Pancreas (tissue), 10 donors: ENCODE data around the gene CTR9. TPM values are rescaled to one million over a fixed set of nuclear protein-coding genes. Genes with fewer than 3 reads are reported as not detected.

Experiments used
- ATAC-seq, 4 donors: fragments of 200-7000 bp; cut with Tn5 transposase; one replicate each; pipeline versions ENCODE4 v1.8.0 to v1.9.1; 2020; ENCODE audit warnings: mild to moderate bottlenecking in 4 of 4, moderate library complexity in 4 of 4
- DNase-seq, 6 donors: peaks; one replicate each; pipeline ENCODE4 v3.0.0-alpha.2; 2020
- FAIRE-seq: peaks from 2 replicates; lab custom pipeline; 2012; peaks lifted over from hg19 to GRCh38; lab: Jason Lieb, UNC
- H3K27ac ChIP-seq, 4 donors: fragments of 200-600 bp; sonication (generic); 1 replicate in 3 of 4; 2 replicates in 1 of 4; pipeline versions ENCODE4 v1.5.0 to v1.8.0; 2020
- H3K27me3 ChIP-seq, 4 donors: fragments of 200-600 bp; one replicate each; pipeline ENCODE4 v1.8.0; 2021
- H3K36me3 ChIP-seq, 3 donors: fragments of 200-600 bp; sonication (generic) in 1 of 3; one replicate each; pipeline versions ENCODE4 v1.5.0 to v1.8.0; 2020 to 2021
- H3K4me1 ChIP-seq, 3 donors: fragments of 200-600 bp; one replicate each; pipeline ENCODE4 v1.8.0; 2021
- H3K4me3 ChIP-seq, 4 donors: fragments of 200-600 bp; sonication (generic) in 2 of 4; one replicate each; pipeline versions ENCODE4 v1.5.0 to v1.8.0; 2020 to 2021
- H3K9me3 ChIP-seq, 4 donors: fragments of 200-600 bp; one replicate each; pipeline ENCODE4 v1.8.0; 2021
- CTCF ChIP-seq, 4 donors: fragments of 200-600 bp; sonication (generic) in 3 of 4; IDR thresholded peaks; one replicate each; pipeline versions ENCODE4 v1.5.0 to v1.8.0; 2021; ENCODE audit warnings: antibody characterized with exemption in 4 of 4
- WGBS, 2 donors: extraction: QIAGEN DNeasy Blood & Tissue Kit; methylation state at CpG; one replicate each; pipeline ENCODE4 v1.1.7; 2013; 5-methylcytosine and 5-hydroxymethylcytosine counted together
- intact Hi-C, 3 donors: fragments of 100-400 bp; cut with DNase I; formaldehyde crosslinking; loops; one replicate each; pipeline versions ENCODE4 v1.11.1 to v1.14.2; 2022
- polyA plus RNA-seq, 2 donors: library from polyadenylated mRNA; stranded (reverse); fragments of 200-250 nt; gene quantifications; one replicate each; pipeline ENCODE4 v1.2.3, GENCODE V29; 2013
- total RNA-seq, 6 donors: library from RNA; stranded (reverse); fragmentation: NEBNext Ultra II Directional in 4 of 6; extraction: Animal tissue kit (Norgen Biotek cat#: 25700) in 4 of 6; gene quantifications; one replicate each; pipeline versions ENCODE4 v1.2.1 to v1.2.4, GENCODE V29; 2021 to 2023
- donor health status: healthy with polysubstance abuse.
- donor health status: DM: no; HTN: no; CAD: no; lungs with moderate emphysema.
- donor health status: DM: no; HTN: no; CAD: no.
- donor health status: control.
- donor health status: control.
- donor health status: Bipolar disorder and iron deficiency.
- donor health status: DM: yes; HTN: yes; CAD: no.
- donor health status: DM: no; HTN: no; CAD: no.
- donor health status: DM: no; HTN: no; CAD: no.
- donor health status: DM: yes; HTN: yes; CAD: no.

CTR9 gene
- total and polyA plus RNA-seq, 8 donors = 6.8 to 15.8 (median 11.8) TPM

GRCh38 chr11:10722307-10722706 is 28.7 kb upstream of the CTR9 start:
- H3K9me3 ChIP-seq = no peaks in the 10 kb centered on the region
- FAIRE-seq (no peak), ATAC-seq (no peak), DNase-seq (no peak)
- intact Hi-C loops = no loop called here
- no peaks in the 10 kb centered on the region for H3K4me1 ChIP-seq
- no peak for TF ChIP-seq CTCF (IDR thresholded peaks at IDR 0.05)
- WGBS, 2 donors = 67 to 81% methylated on average over 4 of the region's 4 CpGs
- H3K27ac ChIP-seq = no peak overlapping the region
- no peaks in the 10 kb centered on the region for H3K27me3 ChIP-seq
- no peak overlapping the region for H3K4me3 ChIP-seq
- H3K36me3 ChIP-seq = no peaks in the 10 kb centered on the region

- peak in 2 of 4 donors; percentile 70 for ATAC-seq
- Histone ChIP-seq H3K9me3 (no peaks in the 10 kb centered on the region), H3K4me3 (no peak overlapping the region), H3K36me3 (no peaks in the 10 kb centered on the region), H3K4me1 (no peaks in the 10 kb centered on the region), H3K27ac (no peak overlapping the region), H3K27me3 (no peaks in the 10 kb centered on the region)
- intact Hi-C loops = no loop called here
- 81 to 87% methylated on average over 9 of the region's 9 CpGs for WGBS, 2 donors
- TF ChIP-seq CTCF (IDR thresholded peaks at IDR 0.05) = no peak
- DNase-seq = no peak
- no peak for FAIRE-seq
Observed at GRCh38 chr11:10725114-10725906, 25.7 kb upstream of the CTR9 start.

- intact Hi-C loops = no loop called here
- Histone ChIP-seq H3K27me3 (no peaks in the 10 kb centered on the region), H3K27ac (no peak overlapping the region), H3K36me3 (no peaks in the 10 kb centered on the region), H3K9me3 (no peaks in the 10 kb centered on the region), H3K4me3 (no peak overlapping the region), H3K4me1 (no peaks in the 10 kb centered on the region)
- no peak for FAIRE-seq
- TF ChIP-seq CTCF (IDR thresholded peaks at IDR 0.05) = no peak
- DNase-seq = no peak
- ATAC-seq = no peak
Observed at GRCh38 chr11:10725907-10726253, 25.2 kb upstream of the CTR9 start.

GRCh38 chr11:10727146-10727851 is 23.7 kb upstream of the CTR9 start:
- Histone ChIP-seq H3K36me3 (no peaks in the 10 kb centered on the region), H3K27me3 (no peaks in the 10 kb centered on the region), H3K4me3 (no peak overlapping the region), H3K27ac (no peak overlapping the region), H3K4me1 (no peaks in the 10 kb centered on the region), H3K9me3 (no peaks in the 10 kb centered on the region)
- no peak for DNase-seq
- 64 to 70% methylated on average over 4 of the region's 4 CpGs for WGBS, 2 donors
- intact Hi-C loops = no loop called here
- TF ChIP-seq CTCF (IDR thresholded peaks at IDR 0.05) = no peak
- FAIRE-seq = no peak
- ATAC-seq = no peak

GRCh38 chr11:10728154-10728553 is 22.9 kb upstream of the CTR9 start:
- WGBS, 2 donors = 64 to 76% methylated on average over 3 of the region's 3 CpGs
- ATAC-seq = no peak

More at GRCh38 chr11:10728154-10728553, 22.9 kb upstream of the CTR9 start:
- no peak for FAIRE-seq
- no peak for TF ChIP-seq CTCF (IDR thresholded peaks at IDR 0.05)
- H3K4me1 ChIP-seq = no peaks in the 10 kb centered on the region
- H3K9me3 ChIP-seq = no peaks in the 10 kb centered on the region
- H3K36me3 ChIP-seq = no peaks in the 10 kb centered on the region
- H3K27me3 ChIP-seq = no peaks in the 10 kb centered on the region
- no peak for DNase-seq
- no peak overlapping the region for H3K27ac ChIP-seq
- no peak overlapping the region for H3K4me3 ChIP-seq
- intact Hi-C loops = no loop called here
